Skeletal muscle cell (primary cell): Measurements from ENCODE around the gene DFFA.
A peak's percentile ranks its signal among the peaks of the same experiment; 100 is the strongest.
"Not testable (repeated sequence)": the region's sequence is repeated elsewhere in the genome, so short reads cannot be mapped to it uniquely, and the experiment has no call there.

Experiments
- DNase-seq: peaks from one replicate; pipeline ENCODE4 v3.0.0-alpha.2; 2010; ENCODE audit warnings: low read depth
- H3K4me3 ChIP-seq: 2 replicates; pipeline ENCODE4 v1.5.1; 2011; ENCODE audit warnings: low read depth, mild to moderate bottlenecking, control low read depth, low read length, moderate library complexity

DFFA gene

DNA sequence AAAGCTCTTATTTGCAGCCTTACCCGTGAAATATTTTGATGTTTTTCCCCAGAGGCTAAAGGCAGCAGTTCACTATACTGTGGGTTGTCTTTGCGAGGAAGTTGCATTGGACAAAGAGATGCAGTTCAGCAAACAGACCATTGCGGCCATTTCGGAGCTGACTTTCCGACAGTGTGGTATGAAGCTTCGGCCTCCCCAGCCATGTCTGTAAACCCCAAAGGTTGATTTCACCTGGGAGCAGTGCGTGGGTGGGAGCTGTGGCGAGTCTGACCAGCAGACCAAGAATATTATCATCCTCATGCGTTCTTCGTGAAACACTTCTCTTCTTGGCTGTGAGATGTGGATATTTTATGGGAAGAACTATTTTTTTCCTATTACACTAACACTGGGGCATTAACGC lies 38.5 kb downstream of the DFFA start:
- no peak for DNase-seq
- H3K4me3 ChIP-seq: no peak overlapping the region

DNA sequence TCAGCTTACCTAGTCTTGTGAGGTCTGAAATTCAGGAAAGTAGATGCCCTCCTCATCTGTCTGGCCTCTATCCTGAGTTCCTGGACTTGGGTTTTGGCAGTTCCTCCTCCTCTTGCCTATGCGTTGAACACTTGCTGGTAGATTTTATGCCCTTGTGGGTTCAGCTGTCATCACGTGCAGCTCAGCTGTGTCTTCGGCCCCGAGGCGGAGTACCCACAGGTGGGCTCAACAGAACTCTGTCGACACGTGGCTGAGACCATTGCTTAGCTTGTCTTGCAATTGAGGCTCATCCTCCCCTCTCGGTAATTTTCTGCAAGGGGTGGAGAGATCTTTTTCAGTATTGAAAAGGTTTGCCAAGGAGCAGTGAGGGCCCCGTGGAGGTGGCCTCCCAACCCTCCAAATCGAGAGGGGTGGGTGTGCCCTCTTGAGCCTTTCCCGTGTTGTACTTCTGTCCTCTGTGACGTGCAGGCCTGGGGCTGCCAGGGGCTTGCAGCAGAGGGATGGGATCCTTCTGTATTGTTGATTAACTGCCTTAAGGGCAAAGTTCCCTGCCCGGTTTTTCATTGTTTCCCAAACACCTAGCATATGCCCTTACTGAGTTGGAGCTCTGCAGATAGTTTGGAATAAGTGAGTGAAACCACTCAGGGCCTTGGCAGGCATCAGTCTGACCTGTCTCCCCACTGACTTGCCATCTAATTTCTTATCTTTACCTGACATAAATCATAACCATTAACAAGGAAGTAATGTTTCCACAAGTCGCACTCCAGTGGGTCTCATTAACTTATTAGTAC lies 39.2 kb downstream of the DFFA start:
- H3K4me3 ChIP-seq: no peak overlapping the region
- DNase-seq: no peak

DNA sequence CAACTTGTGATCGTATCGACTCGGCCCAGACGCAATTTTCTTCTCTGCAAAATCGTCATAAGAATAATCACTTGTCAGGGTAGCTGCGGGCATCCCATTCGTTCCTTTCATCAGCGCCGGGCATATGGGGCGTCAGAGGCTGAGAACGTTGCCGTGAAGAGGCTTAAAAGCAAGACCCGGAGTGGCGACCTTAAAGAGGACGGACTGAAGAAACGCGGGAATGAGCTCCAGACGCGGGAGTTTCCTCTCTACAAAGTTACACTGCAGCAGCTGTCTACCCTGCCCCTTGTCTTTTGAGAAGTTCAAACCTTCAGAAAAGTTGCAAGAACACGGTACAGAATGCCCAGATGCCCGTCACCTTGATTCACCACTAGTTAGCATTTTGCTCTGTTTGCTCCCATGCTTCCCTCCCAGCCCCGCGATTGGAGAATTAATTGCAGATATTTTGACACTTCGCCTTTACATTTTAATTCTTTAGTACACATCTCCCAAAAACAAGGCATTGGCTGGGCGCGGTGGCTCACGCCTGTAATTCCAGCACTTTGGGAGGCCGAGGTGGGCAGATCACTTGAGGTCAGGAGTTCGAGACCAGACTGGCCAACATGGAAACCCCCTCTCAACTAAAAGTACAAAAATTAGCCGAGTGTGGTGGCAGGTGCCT lies 41.1 kb downstream of the DFFA start:
- H3K4me3 ChIP-seq: peak overlapping the region; percentile 81
- no peak for DNase-seq

DNA sequence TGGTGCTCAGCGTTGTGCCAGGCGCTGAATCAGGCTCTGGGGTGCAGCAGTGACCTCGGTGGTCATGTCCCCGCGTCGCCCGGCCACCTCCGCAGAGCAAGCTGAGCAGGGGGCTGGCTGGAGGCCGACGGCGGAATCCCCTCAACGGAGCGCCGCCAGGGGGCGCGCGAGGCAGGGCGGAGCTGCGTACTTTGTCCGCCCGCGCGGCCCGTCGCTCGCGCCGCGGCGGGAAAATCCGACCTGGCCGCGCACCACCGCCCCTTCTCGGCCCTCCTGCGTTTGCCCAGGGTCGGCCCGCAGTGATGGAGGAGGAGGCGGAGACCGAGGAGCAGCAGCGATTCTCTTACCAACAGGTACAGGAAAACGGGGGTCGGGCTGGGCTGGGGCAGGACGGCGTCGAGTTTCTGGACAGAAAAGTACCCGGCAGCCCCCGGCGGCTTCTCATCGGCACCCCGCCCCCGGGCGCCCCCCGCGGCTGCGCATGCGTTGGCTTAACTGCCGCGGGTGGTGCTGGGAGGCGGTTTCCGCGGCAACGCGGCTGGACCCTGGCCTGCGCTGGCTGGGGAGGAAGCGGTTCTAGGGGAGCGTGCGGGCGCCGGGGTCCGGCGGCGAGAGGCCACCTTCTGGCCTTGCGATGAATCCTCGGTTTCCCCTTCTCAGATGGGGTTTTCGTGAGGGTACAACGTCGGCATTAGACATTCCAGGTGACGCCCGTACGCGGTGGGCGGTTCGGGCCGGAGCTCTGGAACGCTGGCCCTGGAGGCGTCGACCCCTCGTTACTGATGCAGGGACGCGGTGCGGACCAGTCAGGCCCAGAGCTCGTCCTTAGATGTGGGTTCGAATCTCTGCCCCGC lies 41.9 kb downstream of the DFFA start, which contains the start of gene CENPS:
Gene CENPS (plus strand): TSS at position 218 of the 854 bp plus-strand sequence. CDS start 85 bp downstream, at position 303.
- DNase-seq: peak; percentile 58
- H3K4me3 ChIP-seq: peak within 1 kb of the TSS; percentile 81

DNA sequence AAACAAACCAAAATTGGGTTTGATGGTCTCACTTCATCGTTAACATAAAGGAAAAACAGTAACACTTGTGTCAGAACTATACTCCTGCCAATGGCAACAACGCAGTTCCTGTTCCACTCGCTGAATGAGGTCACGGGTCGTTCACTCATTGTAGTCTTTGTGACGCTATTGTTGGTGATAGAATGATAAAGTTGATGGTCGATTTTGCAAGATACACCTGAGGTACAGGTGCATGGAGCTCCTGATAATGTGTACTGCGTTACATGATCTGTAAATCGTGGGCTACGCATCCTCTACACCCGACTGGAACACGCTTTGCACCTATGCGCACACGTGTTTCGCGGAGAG lies 42.5 kb downstream of the DFFA start:
- peak overlapping the region; percentile 81 for H3K4me3 ChIP-seq
- DNase-seq: no peak

DNA sequence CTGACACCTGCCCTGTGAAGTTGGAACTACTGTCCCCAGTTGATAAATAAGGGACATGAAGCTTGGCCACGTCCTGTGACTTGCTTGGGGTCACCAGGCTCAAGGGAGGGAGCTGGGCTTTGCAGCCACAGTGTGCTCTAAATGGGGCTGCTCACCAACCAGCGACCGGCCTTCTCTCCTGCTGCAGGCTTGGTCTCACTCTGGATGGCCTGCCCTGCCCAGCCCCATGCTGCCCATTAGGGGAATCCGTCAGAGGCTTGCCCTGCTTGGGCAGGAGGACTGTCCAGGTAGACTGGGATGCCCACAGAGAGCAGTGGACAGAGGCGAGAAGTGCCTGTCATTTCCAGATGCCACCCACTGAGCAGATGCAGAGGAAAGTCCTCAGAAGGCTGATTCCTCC lies 43.3 kb downstream of the DFFA start:
- no peak overlapping the region for H3K4me3 ChIP-seq
- no peak for DNase-seq

DNA sequence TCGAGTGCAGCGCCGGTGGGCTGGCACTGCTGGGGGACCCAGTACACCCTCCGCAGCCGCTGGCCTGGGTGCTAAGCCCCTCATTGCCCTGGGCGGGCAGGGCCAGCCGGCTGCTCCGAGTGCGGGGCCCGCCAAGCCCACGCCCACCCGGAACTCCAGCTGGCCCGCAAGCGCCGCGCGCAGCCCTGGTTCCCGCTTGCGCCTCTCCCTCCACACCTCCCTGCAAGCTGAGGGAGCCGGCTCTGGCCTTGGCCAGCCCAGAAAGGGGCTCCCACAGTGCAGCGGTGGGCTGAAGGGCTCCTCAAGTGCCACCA lies 45.8 kb downstream of the DFFA start:
- not testable (repeated sequence) for H3K4me3 ChIP-seq, DNase-seq

DNA sequence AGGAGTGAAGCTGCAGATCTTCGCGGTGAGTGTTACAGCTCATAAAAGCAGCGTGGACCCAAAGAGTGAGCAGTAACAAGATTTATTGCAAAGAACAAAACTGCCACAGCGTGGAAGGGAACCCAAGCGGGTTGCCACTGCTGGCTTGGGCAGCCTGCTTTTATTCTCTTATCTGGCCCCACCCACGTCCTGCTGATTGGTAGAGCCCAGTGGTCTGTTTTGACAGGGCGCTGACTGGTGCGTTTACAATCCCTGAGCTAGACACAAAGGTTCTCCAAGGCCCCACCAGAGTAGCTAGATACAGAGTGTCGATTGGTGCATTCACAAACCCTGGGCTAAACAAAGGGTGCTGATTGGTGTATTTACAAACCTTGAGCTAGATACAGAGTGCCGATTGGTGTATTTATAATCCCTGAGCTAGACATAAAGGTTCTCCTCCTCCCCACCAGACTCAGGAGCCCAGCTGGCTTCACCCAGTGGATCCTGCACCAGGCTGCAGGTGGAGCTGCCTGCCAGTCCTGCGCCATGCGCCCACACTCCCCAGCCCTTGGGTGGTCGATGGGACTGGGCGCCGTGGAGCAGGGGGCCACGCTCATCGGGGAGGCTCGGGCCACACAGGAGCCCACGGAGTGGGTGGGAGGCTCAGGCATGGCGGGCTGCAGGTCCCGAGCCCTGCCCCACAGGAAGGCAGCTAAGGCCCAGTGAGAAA lies 46.3 kb downstream of the DFFA start:
- H3K4me3 ChIP-seq, DNase-seq: not testable (repeated sequence)

DNA sequence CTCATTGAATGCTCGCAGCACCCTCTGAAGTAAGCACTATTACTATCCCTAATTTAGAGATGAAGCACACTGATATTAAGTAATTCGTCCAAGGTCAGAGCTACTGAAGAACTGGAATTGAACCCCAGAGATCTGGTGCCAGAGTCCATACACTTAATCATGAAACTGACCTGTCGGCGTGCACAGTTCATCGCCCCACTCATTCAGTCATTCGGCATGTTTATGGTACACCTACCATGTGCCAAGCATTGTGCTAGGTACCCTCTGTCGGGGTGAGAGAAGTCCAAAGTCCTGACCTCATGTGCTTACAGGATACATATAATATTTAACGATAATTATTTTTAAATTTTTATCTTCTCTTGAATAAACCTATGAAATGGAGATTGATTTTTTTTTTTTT lies 47.7 kb downstream of the DFFA start:
- H3K4me3 ChIP-seq: no peak overlapping the region

DNA sequence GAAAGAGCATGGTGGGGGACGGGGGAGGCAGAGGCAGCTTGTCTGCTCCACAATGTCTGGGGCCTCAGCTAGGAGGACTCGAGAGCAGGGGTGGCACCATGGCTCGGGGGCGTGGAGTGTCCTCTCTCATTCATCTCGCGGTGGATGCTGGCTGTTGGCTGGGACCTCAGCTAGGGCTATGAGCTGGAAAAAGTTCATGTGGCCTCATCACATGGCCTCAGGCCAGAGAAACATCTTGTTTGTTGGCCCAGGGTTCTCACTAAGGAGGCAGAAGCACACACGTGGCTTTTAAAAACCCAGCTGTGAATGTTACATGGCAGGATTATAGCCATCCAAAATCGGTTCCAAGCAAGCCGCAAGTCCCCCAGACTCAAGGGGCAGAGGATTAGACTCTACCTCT lies 48.3 kb downstream of the DFFA start:
- H3K4me3 ChIP-seq: no peak overlapping the region
- no peak for DNase-seq

More for the DNA sequence above, 47.7 kb downstream of the DFFA start:
- DNase-seq: no peak

DNA sequence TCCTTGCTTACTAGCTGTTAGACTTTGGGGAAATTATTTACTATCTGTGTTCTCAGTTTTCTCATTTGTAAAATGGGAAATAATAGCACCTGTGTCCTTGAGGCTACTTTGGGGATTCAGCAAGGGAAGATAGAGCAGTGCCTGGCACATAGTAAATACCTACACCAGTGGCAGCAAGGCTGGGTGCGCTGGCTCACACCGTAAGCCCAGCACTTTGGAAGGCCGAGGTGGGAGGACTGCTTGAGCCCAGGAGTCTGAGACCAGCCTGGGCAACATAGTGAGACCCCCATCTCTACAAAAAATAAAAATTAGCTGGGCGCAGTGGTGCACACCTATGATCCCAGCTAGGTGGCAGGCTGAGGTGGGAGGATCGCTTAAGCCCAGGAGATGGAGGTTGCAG lies 50.7 kb downstream of the DFFA start:
- no peak overlapping the region for H3K4me3 ChIP-seq
- no peak for DNase-seq

DNA sequence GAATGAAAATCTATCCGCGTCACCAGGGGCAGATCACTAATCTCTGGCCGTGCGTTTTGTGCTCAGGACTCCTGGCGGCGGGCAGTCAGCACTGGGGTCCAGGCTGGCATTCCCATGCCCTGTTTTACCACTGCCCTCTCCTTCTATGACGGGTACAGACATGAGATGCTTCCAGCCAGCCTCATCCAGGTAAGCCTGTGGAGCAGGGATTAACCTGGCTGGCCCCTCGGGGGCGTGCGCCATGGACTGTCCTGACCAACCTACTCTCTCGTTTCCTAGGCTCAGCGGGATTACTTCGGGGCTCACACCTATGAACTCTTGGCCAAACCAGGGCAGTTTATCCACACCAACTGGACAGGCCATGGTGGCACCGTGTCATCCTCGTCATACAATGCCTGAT lies 53.0 kb downstream of the DFFA start:
- no peak overlapping the region for H3K4me3 ChIP-seq
- no peak for DNase-seq

DNA sequence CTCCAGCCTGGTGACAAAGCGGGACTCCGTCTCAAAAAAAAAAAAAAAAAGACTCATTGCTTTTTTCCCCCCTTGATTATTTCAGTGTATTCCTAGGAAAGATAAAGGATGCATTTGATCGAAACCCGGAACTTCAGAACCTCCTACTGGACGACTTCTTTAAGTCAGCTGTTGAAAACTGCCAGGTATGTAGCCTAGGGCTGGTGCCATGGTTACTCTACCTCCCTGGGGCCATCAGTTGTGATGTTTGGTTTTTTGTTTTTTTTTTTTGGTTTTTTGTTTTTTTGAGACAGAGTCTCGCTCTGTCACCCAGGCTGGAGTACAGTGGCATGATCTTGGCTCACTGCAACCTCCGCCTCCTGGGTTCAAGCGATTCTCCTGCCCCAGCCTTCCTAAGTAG lies 53.6 kb downstream of the DFFA start:
- not testable (repeated sequence) for DNase-seq, H3K4me3 ChIP-seq

DNA sequence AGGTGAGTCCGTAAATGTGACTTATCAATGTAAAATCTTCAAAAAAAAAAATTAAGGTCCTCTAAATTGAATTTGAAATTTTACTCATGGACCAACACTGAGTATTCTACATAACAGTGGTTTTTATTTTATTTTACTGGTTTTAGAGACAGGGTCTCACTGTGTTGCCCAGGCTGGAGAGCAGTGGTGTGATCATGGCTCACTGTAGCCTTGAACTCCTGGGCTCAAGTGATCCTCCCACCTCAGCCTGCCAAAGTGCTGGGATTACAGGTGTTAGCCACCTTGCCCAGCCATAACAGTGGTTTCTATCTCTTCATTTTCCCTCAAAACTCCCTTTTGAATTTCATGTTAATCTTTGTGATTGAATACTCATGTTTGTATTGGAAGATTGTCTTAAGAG lies 56.4 kb downstream of the DFFA start:
- not testable (repeated sequence) for H3K4me3 ChIP-seq, DNase-seq

DNA sequence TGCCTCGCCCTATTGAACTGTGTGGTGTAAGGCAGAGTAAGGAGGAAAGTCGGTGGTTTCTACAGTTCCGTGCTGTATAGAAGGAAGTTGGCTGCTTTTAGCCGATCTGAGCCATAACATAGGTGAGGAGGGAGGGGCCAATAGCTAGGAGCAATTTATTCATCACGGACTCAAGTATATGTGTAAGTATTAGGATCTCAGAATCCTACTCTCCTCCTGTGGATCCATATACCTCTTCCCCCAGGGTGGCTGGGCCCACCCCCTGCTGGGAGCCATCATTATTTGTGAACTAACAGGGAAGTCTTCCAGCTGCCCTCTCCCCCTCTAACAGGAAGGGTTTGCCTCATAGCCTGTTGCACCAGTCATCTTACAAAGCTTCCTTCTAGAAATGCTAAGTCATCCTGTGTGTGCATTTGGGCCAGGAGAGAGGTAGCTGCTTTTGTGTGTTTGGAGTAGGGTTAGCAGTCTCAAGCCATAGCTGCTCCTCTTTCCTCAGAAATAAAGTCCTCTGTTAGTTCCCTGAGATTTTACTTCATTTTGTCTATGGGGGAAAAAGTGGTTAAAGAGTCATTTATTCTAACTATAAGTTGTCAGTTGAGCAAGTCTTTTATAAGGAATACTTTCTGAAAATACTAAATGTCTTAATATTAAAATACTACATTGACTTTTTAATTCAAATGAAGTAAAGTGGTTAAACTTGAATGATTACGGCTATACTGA lies 57.0 kb downstream of the DFFA start:
- H3K4me3 ChIP-seq: no peak overlapping the region
- peak; percentile 75 for DNase-seq

DNA sequence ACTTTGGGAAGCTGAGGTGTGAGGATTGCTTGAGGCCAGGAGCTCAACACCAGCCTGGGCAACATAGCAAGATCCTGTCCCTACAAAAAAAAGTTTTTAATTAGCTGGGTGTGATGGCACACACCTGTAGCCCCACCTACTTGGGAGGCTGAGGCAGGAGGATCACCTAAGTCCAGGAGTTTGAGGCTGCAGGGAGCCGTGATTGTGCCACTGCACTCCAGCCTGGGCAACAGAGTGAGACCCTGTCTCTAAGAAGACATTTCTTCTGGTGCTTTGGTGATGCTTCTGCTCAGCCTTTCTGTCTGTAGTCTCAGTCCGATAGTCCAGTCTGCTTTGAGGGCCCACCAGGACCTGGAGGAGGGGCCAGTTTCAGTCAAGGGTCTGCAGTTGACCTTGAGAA lies 65.1 kb downstream of the DFFA start:
- H3K4me3 ChIP-seq: no peak overlapping the region
- no peak for DNase-seq
